Measurements from ENCODE around the gene ZSCAN29.

DNA sequence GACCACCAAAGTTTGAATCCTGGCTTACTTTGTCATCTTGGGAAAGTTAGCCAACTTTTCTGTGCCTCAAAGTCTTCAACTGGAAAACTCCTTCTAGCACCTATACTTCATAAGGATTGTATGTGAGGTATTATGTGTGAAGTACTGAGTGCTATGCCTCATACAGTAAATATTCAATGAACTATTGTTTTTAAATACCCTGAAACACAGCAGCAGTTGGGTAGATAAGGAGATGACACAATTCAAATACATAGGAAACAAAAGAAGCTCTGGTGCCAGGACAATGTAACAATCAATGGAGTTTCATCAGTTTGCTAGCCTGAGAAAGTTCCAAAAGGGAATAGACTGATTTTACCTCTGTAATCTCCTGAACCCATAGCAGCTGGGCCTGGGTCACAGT is 43.4 kb upstream of the ZSCAN29 start:
- TF ChIP-seq ARNT (IDR thresholded peaks at IDR 0.05) (no peak), LEF1 (IDR thresholded peaks at IDR 0.05; ENCODE audit: borderline replicate concordance) (no peak), BHLHE40 (IDR thresholded peaks at IDR 0.05; ENCODE audit: borderline replicate concordance) (no peak), NFRKB (IDR thresholded peaks at IDR 0.05) (no peak), FOXM1 (IDR thresholded peaks at IDR 0.05; ENCODE audit: borderline replicate concordance) (no peak), FOXK2 (IDR thresholded peaks at IDR 0.05) (no peak), FOXA1 (IDR thresholded peaks at IDR 0.05) (no peak), ZNF384 (IDR thresholded peaks at IDR 0.05) (no peak), SP1 (IDR thresholded peaks at IDR 0.05) (no peak), TARDBP (IDR thresholded peaks at IDR 0.05) (no peak)
- TF ChIP-seq, protein P1, sequence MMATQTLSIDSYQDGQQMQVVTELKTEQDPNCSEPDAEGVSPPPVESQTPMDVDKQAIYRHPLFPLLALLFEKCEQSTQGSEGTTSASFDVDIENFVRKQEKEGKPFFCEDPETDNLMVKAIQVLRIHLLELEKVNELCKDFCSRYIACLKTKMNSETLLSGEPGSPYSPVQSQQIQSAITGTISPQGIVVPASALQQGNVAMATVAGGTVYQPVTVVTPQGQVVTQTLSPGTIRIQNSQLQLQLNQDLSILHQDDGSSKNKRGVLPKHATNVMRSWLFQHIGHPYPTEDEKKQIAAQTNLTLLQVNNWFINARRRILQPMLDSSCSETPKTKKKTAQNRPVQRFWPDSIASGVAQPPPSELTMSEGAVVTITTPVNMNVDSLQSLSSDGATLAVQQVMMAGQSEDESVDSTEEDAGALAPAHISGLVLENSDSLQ (IDR thresholded peaks at IDR 0.05), result no peak

Measured in HEK293T (cell line).